ENCODE results near the gene PTPRH.

Gene PTPRH

GRCh38 chr19:55248166-55248675, 38.9 kb upstream of the PTPRH start:
- TF ChIP-seq CTCF (IDR thresholded peaks at IDR 0.05) = no peak

- no peak for TF ChIP-seq CTCF (IDR thresholded peaks at IDR 0.05)
These were observed 38.4 kb upstream of the PTPRH start for GRCh38 chr19:55247621-55248099.

GRCh38 chr19:55246462-55247451, 37.5 kb upstream of the PTPRH start:
- no peak for TF ChIP-seq CTCF (IDR thresholded peaks at IDR 0.05)

DNA sequence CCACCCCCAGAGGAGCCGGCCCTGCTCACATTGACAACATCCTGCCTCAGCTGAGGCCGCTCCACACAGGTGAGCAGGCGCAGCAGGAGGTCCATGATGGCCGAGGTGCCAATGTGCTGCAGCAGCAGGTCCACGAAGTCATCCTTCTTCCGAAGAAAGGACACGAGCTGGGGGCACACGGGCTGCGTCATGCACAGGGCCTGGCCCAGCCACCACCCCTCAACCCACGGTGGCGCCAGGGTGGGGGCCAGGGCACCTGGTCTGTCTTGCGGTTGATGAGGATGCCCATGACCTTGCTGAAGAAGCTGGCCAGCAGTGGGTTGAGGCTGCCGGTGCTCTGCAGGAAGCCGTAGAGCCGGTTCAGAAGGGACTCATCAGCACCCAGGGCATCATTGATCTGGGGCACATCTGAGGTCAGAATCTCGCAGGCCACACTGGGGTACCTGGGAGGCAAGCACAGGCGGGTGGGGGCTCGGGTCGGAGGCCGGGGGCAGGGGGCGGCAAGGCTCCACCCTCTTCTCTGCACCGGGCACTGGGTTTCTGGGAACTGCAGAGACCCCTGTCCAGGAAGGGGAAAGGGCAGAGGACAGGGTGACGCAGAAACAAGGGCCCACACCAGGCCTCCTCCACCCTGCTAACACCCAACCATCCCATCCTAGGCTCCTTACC, 36.1 kb upstream of the PTPRH start:
- TF ChIP-seq CTCF (IDR thresholded peaks at IDR 0.05) = no peak

DNA sequence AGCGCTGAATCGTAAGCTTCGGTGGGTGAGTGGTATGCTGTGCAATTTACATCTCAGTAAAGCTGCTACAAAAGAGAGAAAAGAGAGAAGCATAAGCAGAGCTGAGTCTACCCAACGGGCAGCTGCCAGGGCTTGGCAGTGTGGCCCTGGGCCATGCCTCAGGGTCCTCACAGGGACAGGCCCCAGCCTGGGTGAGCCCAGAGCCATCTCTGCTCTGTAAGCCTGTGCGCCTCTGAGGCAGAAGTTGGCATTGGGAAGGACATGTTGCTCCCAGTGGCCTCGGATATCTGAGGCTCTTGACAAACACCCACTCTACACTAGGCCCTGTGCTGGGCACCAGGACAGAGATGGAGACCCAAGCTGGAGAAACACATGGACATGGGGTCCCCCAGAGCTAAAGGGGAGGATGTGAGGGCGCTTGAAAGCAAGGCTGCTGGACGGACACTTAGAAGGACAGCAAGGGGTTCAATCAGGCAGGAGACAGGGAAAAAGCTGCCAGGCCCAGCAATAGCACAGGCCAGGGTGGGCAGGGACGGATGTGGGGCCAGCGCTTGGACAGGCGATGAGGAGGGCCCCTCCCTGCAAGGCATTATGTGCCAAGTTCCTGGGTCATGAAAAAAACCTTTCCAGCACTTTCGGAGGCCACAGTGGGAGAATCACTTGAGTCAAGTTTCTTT, 34.8 kb upstream of the PTPRH start:
- TF ChIP-seq CTCF (IDR thresholded peaks at IDR 0.05) = no peak

DNA sequence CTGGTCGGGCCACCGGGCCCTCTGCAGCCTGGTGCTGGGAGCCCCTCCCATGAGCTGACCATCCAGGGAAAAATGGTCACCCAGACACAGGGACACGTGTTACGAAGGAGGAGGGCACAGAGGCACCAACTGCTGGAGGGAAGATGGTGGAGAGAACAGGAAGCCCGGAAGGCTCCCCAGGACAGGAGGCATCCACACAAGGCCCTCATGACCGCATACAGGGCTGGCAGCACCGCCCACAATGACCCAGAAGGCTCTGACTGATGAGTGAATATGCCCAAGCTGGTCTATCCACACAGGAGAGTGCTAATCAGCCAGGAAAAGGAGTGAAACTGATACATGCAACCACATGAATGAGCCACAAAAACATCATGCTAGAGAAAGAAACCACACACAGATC, 33.2 kb upstream of the PTPRH start:
- no peak for TF ChIP-seq CTCF (IDR thresholded peaks at IDR 0.05)

DNA sequence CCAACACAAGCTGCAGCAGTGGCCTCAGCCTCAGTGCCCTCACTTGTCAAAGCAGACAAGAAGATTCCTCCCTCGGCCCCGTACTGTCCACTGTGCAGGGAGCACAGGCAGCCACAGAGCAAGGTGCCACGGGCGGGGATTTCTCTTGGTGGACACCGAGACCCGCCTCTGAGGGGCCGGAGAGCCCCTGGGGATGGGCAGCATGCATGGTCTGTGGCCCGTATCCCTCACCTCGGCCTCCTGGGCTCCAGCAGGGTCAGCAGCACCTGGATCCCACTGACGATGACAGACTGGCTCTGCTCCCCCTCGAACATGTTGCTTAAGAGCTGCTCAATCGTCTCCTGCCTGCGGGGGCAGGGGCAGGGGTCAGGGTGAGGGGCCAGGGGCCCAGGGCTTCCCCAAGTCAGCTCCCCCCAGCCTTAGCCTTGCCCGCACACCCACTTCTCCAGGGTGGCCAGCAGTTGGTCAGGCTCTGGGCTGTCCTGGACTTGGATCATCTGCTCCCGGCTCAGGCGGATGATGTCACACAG, 32.7 kb upstream of the PTPRH start:
- TF ChIP-seq CTCF (IDR thresholded peaks at IDR 0.05) = no peak
